ENCODE measurements around the gene ZNF579. TPM values are rescaled to one million over a fixed set of nuclear protein-coding genes. Genes with fewer than 3 reads are reported as not detected.

The ZNF579 gene
- total and polyA plus RNA-seq, 10 of the 15 experiments (the other 5 are each of a cell fraction or from before 2014, with no cell fraction given): 0.11 to 11.7 (median 1.5) TPM

GRCh38 chr19:55593096-55593772, 12.6 kb upstream of the ZNF579 start:
- CTCF ChIA-PET: no interaction called here
- H2AFZ ChIP-seq (ENCODE audit: control insufficient read depth, low read depth, low read length): no peak overlapping the region

More at GRCh38 chr19:55593096-55593772, 12.6 kb upstream of the ZNF579 start:
- TF ChIP-seq, protein P1, sequence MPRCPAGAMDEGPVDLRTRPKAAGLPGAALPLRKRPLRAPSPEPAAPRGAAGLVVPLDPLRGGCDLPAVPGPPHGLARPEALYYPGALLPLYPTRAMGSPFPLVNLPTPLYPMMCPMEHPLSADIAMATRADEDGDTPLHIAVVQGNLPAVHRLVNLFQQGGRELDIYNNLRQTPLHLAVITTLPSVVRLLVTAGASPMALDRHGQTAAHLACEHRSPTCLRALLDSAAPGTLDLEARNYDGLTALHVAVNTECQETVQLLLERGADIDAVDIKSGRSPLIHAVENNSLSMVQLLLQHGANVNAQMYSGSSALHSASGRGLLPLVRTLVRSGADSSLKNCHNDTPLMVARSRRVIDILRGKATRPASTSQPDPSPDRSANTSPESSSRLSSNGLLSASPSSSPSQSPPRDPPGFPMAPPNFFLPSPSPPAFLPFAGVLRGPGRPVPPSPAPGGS (IDR thresholded peaks at IDR 0.05; ENCODE audit: borderline replicate concordance, insufficient read depth, low read depth, low read length, poor library complexity, severe bottlenecking): no peak
- TF ChIP-seq YY1 (IDR thresholded peaks at IDR 0.05; ENCODE audit: low read depth, low read length) (no peak), BHLHE40 (IDR thresholded peaks at IDR 0.05; ENCODE audit: borderline replicate concordance in 1 of 2, low read depth in 2 of 2, low read length in 1 of 2) (no peak), RUNX3 (IDR thresholded peaks at IDR 0.05; ENCODE audit: low read length) (no peak), CHD4 (IDR thresholded peaks at IDR 0.05) (no peak), NR2F1 (conservative IDR thresholded peaks at IDR 0.05) (no peak), PKNOX1 (IDR thresholded peaks at IDR 0.05) (no peak), TAF1 (IDR thresholded peaks at IDR 0.05; ENCODE audit: borderline replicate concordance, low read depth, low read length) (no peak), CBFB (IDR thresholded peaks at IDR 0.05; ENCODE audit: low read depth) (no peak), ZZZ3 (IDR thresholded peaks at IDR 0.05; ENCODE audit: control insufficient read depth, insufficient read length, low read depth) (no peak), CREB1 (IDR thresholded peaks at IDR 0.05; ENCODE audit: low read depth) (no peak)
- in situ Hi-C loops (cut with MboI) (no loop called here), intact Hi-C loops (cut with micrococcal nuclease; ENCODE audit: unreplicated experiment) (no loop called here)
- H4K20me1 ChIP-seq (ENCODE audit: control insufficient read depth, insufficient read depth): no peaks in the 10 kb centered on the region
- BruUV-seq (replicated peaks): no TSS peak
- 98% methylated on average over 37 of the region's 68 CpGs for WGBS (ENCODE audit: insufficient coverage, insufficient replicate concordance, low lambda C conversion rate, missing lambda C conversion rate)
- H3K4me3 ChIP-seq: no peak overlapping the region
- H3K9me3 ChIP-seq (replicated peaks; ENCODE audit: control insufficient read depth, insufficient read depth, low read length): peaks cover 2% of the 10 kb centered on the region; the same call in 2 of the 3 replicates
- H3K27ac ChIP-seq (ENCODE audit: control insufficient read depth, insufficient read depth): no peak overlapping the region
- no peak for DNase-seq (ENCODE audit: low read depth, low spot score)
- H3K27me3 ChIP-seq (replicated peaks in 1 of 2; ENCODE audit: control insufficient read depth in 2 of 2, insufficient read depth in 2 of 2, low read length in 1 of 2): no peaks in the 10 kb centered on the region
- H3K9ac ChIP-seq (ENCODE audit: control insufficient read depth, insufficient read depth, low read length): no peak overlapping the region
- no peak for ATAC-seq
- POLR2A ChIA-PET: no interaction called here
- peaks cover 0 to 8% of the 10 kb centered on the region in 2 experiments; a peak in 1 of 4 replicates for H3K36me3 ChIP-seq (ENCODE audit: control insufficient read depth in 2 of 2, insufficient read depth in 2 of 2, low read length in 1 of 2)
- no peaks in the 10 kb centered on the region for H3K4me1 ChIP-seq (ENCODE audit: control insufficient read depth, insufficient read depth, low read length)
- SMC1A ChIA-PET (ENCODE audit: uncharacterized antibody, unreplicated experiment): no interaction called here
- no peaks in the 10 kb centered on the region for H3K79me2 ChIP-seq (ENCODE audit: control insufficient read depth, insufficient read depth, low read length)
- no peak overlapping the region for H3K4me2 ChIP-seq (ENCODE audit: control insufficient read depth, insufficient read depth)
- RAD21 ChIA-PET (ENCODE audit: unreplicated experiment): no interaction called here
- no peak for FAIRE-seq
